Inferior parietal cortex (tissue), 1 donor: ENCODE measurements around the gene SCARB2.

Experiments
- DNase-seq: peaks from one replicate; pipeline ENCODE4 v3.0.0-alpha.2; 2016; ENCODE audit errors: extremely low spot score

The SCARB2 gene

GRCh38 chr4:76148142-76148865 is 65.3 kb downstream of the SCARB2 start, which contains the start of gene NUP54:
NUP54 (minus strand) TSS chr4:76148397; CDS start chr4:76148374, 23 bp downstream.
- DNase-seq = peak; percentile 96

- DNase-seq = peak; percentile 29
Measured at GRCh38 chr4:76147454-76148141, 66.0 kb downstream of the SCARB2 start.

GRCh38 chr4:76144546-76144945 is 69.1 kb downstream of the SCARB2 start:
- no peak for DNase-seq

- DNase-seq = no peak
Measured at GRCh38 chr4:76141241-76141640, 72.4 kb downstream of the SCARB2 start.

GRCh38 chr4:76127754-76128153 is 85.9 kb downstream of the SCARB2 start:
- DNase-seq = no peak

- no peak for DNase-seq
Measured at GRCh38 chr4:76125816-76126215, 87.8 kb downstream of the SCARB2 start.

GRCh38 chr4:76120199-76120598 is 93.4 kb downstream of the SCARB2 start:
- DNase-seq = no peak

- no peak for DNase-seq
Measured at GRCh38 chr4:76117536-76117935, 96.1 kb downstream of the SCARB2 start.

- no peak for DNase-seq
Measured at GRCh38 chr4:76116821-76117220, 96.8 kb downstream of the SCARB2 start.
